ENCODE data around the gene ZFYVE28.

ZFYVE28 gene

GRCh38 chr4:2409381-2409783, 9.1 kb downstream of the ZFYVE28 start:
- Histone ChIP-seq H4K20me1 (ENCODE audit: control insufficient read depth, insufficient read depth, low read depth, low read length) (no peaks in the 10 kb centered on the region), H3K4me1 (ENCODE audit: control insufficient read depth, low read length) (peaks cover 5% of the 10 kb centered on the region; the same call in 1 of the 2 replicates), H3F3A (ENCODE audit: control insufficient read depth, insufficient read depth) (no peaks in the 10 kb centered on the region), H3K9me3 (ENCODE audit: control insufficient read depth, insufficient read depth, low read length) (no peaks in the 10 kb centered on the region), H3K27ac (ENCODE audit: low read depth, low read length) (no peak overlapping the region), H3K4me3 (ENCODE audit: low read length) (no peak overlapping the region), H3K9me2 (replicated peaks; ENCODE audit: control insufficient read depth, low read length) (no peaks in the 10 kb centered on the region), H3K79me2 (ENCODE audit: control insufficient read depth, low read length) (no peaks in the 10 kb centered on the region), H3K36me3 (ENCODE audit: control insufficient read depth, low read length) (no peaks in the 10 kb centered on the region), H3K27me3 (ENCODE audit: control insufficient read depth, low read length) (peaks cover 34% of the 10 kb centered on the region), H3K4me2 (ENCODE audit: low read length) (no peak overlapping the region)
- TF ChIP-seq EZH2phosphoT487 (IDR thresholded peaks at IDR 0.05; ENCODE audit: borderline replicate concordance, low read length) (no peak), CTCF (IDR thresholded peaks at IDR 0.05; ENCODE audit: low read depth, low read length, poor library complexity, severe bottlenecking) (no peak)

- Histone ChIP-seq H3F3A (ENCODE audit: control insufficient read depth, insufficient read depth) (no peaks in the 10 kb centered on the region), H3K9me3 (ENCODE audit: control insufficient read depth, insufficient read depth, low read length) (no peaks in the 10 kb centered on the region), H3K27me3 (ENCODE audit: control insufficient read depth, low read length) (peaks cover 30% of the 10 kb centered on the region), H3K36me3 (ENCODE audit: control insufficient read depth, low read length) (no peaks in the 10 kb centered on the region), H3K4me1 (ENCODE audit: control insufficient read depth, low read length) (peaks cover 5% of the 10 kb centered on the region; the same call in 1 of the 2 replicates), H3K9me2 (replicated peaks; ENCODE audit: control insufficient read depth, low read length) (no peaks in the 10 kb centered on the region), H4K20me1 (ENCODE audit: control insufficient read depth, insufficient read depth, low read depth, low read length) (no peaks in the 10 kb centered on the region), H3K4me3 (ENCODE audit: low read length) (no peak overlapping the region), H3K27ac (ENCODE audit: low read depth, low read length) (no peak overlapping the region), H3K79me2 (ENCODE audit: control insufficient read depth, low read length) (no peaks in the 10 kb centered on the region), H3K4me2 (ENCODE audit: low read length) (no peak overlapping the region)
- no peak for TF ChIP-seq CTCF (IDR thresholded peaks at IDR 0.05; ENCODE audit: low read depth, low read length, poor library complexity, severe bottlenecking)
- TF ChIP-seq EZH2phosphoT487 (IDR thresholded peaks at IDR 0.05; ENCODE audit: borderline replicate concordance, low read length) = no peak
Observed at GRCh38 chr4:2408976-2409375, 9.5 kb downstream of the ZFYVE28 start.

GRCh38 chr4:2408401-2408958, 10.0 kb downstream of the ZFYVE28 start:
- peaks cover 25% of the 10 kb centered on the region for H3K27me3 ChIP-seq (ENCODE audit: control insufficient read depth, low read length)
- H3K27ac ChIP-seq (ENCODE audit: low read depth, low read length) = no peak overlapping the region
- no peak for TF ChIP-seq CTCF (IDR thresholded peaks at IDR 0.05; ENCODE audit: low read depth, low read length, poor library complexity, severe bottlenecking)
- TF ChIP-seq EZH2phosphoT487 (IDR thresholded peaks at IDR 0.05; ENCODE audit: borderline replicate concordance, low read length) = no peak
- H3K4me1 ChIP-seq (ENCODE audit: control insufficient read depth, low read length) = peaks cover 5% of the 10 kb centered on the region; the same call in 1 of the 2 replicates
- no peak overlapping the region for H3K4me2 ChIP-seq (ENCODE audit: low read length)
- H3K4me3 ChIP-seq (ENCODE audit: low read length) = no peak overlapping the region
- no peaks in the 10 kb centered on the region for H3F3A ChIP-seq (ENCODE audit: control insufficient read depth, insufficient read depth)
- H3K9me2 ChIP-seq (replicated peaks; ENCODE audit: control insufficient read depth, low read length) = no peaks in the 10 kb centered on the region
- H3K9me3 ChIP-seq (ENCODE audit: control insufficient read depth, insufficient read depth, low read length) = no peaks in the 10 kb centered on the region
- no peaks in the 10 kb centered on the region for H3K36me3 ChIP-seq (ENCODE audit: control insufficient read depth, low read length)
- no peaks in the 10 kb centered on the region for H4K20me1 ChIP-seq (ENCODE audit: control insufficient read depth, insufficient read depth, low read depth, low read length)
- no peaks in the 10 kb centered on the region for H3K79me2 ChIP-seq (ENCODE audit: control insufficient read depth, low read length)
